Astrocyte (in vitro differentiated cells and primary cell): ENCODE results near the gene PNO1. TPM values are rescaled to one million over a fixed set of nuclear protein-coding genes. Genes with fewer than 3 reads are reported as not detected.

Experiments
- DNase-seq: peaks from one replicate; pipeline ENCODE4 v3.0.0-alpha.2; 2010; ENCODE audit warnings: low read depth
- FAIRE-seq: peaks from 2 replicates; lab custom pipeline; 2011; peaks lifted over from hg19 to GRCh38; lab: Jason Lieb, UNC
- H2AFZ ChIP-seq: 2 replicates; pipeline ENCODE4 v1.6.0; 2012; ENCODE audit warnings: low read depth, low read length, inconsistent platforms
- H3K27ac ChIP-seq: 2 replicates; pipeline ENCODE4 v1.5.1; 2011; ENCODE audit warnings: low read depth, low read length, inconsistent platforms
- H3K27me3 ChIP-seq: 2 replicates; pipeline ENCODE4 v1.6.0; 2011; ENCODE audit warnings: low read length, inconsistent platforms; ENCODE audit not compliant: insufficient read depth
- H3K36me3 ChIP-seq: 2 replicates; pipeline ENCODE4 v1.5.1; 2011; ENCODE audit warnings: low read length, inconsistent platforms; ENCODE audit not compliant: insufficient read depth
- H3K4me1 ChIP-seq: 2 replicates; pipeline ENCODE4 v1.5.1; 2011; ENCODE audit warnings: low read length, inconsistent platforms; ENCODE audit not compliant: insufficient read depth
- H3K4me2 ChIP-seq: 2 replicates; pipeline ENCODE4 v1.6.0; 2012; ENCODE audit warnings: low read length, inconsistent platforms
- H3K4me3 ChIP-seq: 2 replicates; pipeline ENCODE4 v1.5.1; 2011; ENCODE audit warnings: low read depth, mild to moderate bottlenecking, low read length, inconsistent platforms; ENCODE audit not compliant: insufficient read depth
- H3K79me2 ChIP-seq: 2 replicates; pipeline ENCODE4 v1.6.0; 2012; ENCODE audit warnings: mild to moderate bottlenecking, low read length, inconsistent platforms; ENCODE audit not compliant: insufficient read depth
- H3K9ac ChIP-seq: 2 replicates; pipeline ENCODE4 v1.6.0; 2012; ENCODE audit warnings: mild to moderate bottlenecking, low read length, inconsistent platforms
- H3K9me3 ChIP-seq: 2 replicates; pipeline ENCODE4 v1.5.1; 2012; ENCODE audit warnings: low read depth, mild to moderate bottlenecking, low read length, inconsistent platforms; ENCODE audit not compliant: insufficient read depth
- H4K20me1 ChIP-seq: 2 replicates; pipeline ENCODE4 v1.6.0; 2012; ENCODE audit warnings: low read length, inconsistent platforms; ENCODE audit not compliant: insufficient read depth
- H3K27ac Mint-ChIP-seq: one replicate; pipeline ENCODE4 v1.8.0; 2021; ENCODE audit warnings: mild to moderate bottlenecking, mixed read lengths; ENCODE audit not compliant: unreplicated experiment
- H3K27me3 Mint-ChIP-seq: one replicate; pipeline ENCODE4 v1.8.0; 2021; ENCODE audit warnings: low read depth, mixed read lengths; ENCODE audit not compliant: unreplicated experiment
- H3K36me3 Mint-ChIP-seq: one replicate; pipeline ENCODE4 v1.8.0; 2021; ENCODE audit warnings: low read depth, mixed read lengths; ENCODE audit not compliant: unreplicated experiment
- H3K4me1 Mint-ChIP-seq: one replicate; pipeline ENCODE4 v1.8.0; 2021; ENCODE audit warnings: low read depth, mixed read lengths; ENCODE audit not compliant: unreplicated experiment
- H3K4me3 Mint-ChIP-seq: one replicate; pipeline ENCODE4 v1.8.0; 2021; ENCODE audit warnings: mild to moderate bottlenecking, moderate library complexity, mixed read lengths; ENCODE audit not compliant: unreplicated experiment
- H3K9me3 Mint-ChIP-seq: one replicate; pipeline ENCODE4 v1.8.0; 2021; ENCODE audit warnings: mild to moderate bottlenecking, mixed read lengths; ENCODE audit not compliant: unreplicated experiment
- CTCF ChIP-seq: IDR thresholded peaks from 2 replicates; pipeline ENCODE4 v1.5.1; 2011; ENCODE audit warnings: low read depth, mild to moderate bottlenecking, inconsistent platforms, low read length, moderate library complexity; ENCODE audit not compliant: insufficient read depth
- EZH2 ChIP-seq: IDR thresholded peaks from 2 replicates; pipeline ENCODE4 v1.6.1; 2012; ENCODE audit warnings: mild to moderate bottlenecking, low read length, inconsistent platforms; ENCODE audit not compliant: insufficient read depth
- total RNA-seq: library from RNA; stranded (reverse); gene quantifications from 2 replicates; pipeline ENCODE4 v1.2.1, GENCODE V29; 2021

Gene PNO1
- total RNA-seq, 1 donor from 2014 or later: 26.8 TPM

GRCh38 chr2:68190991-68191731, 33.5 kb downstream of the PNO1 start:
- H3K4me1 ChIP-seq: peaks cover 15% of the 10 kb centered on the region
- TF ChIP-seq CTCF (no peak), EZH2 (no peak)
- FAIRE-seq: peak; percentile 5
- no peaks in the 10 kb centered on the region for H3K36me3 Mint-ChIP-seq
- no peaks in the 10 kb centered on the region for H3K9me3 ChIP-seq
- H2AFZ ChIP-seq: no peak overlapping the region
- no peaks in the 10 kb centered on the region for H3K9me3 Mint-ChIP-seq
- peaks cover 27% of the 10 kb centered on the region for H3K4me1 Mint-ChIP-seq
- no peaks in the 10 kb centered on the region for H3K27me3 Mint-ChIP-seq
- H3K79me2 ChIP-seq: peaks cover 94% of the 10 kb centered on the region
- peak overlapping the region; percentile 18 for H3K4me2 ChIP-seq
- H3K27me3 ChIP-seq: no peaks in the 10 kb centered on the region
- H3K27ac Mint-ChIP-seq: no peak overlapping the region
- peak; percentile 73 for DNase-seq
- H3K36me3 ChIP-seq: peaks cover under 1% of the 10 kb centered on the region
- H3K4me3 Mint-ChIP-seq: no peak overlapping the region
- H3K27ac ChIP-seq: peak overlapping the region; percentile 41
- H3K9ac ChIP-seq: peak overlapping the region; percentile 10
- peaks cover 68% of the 10 kb centered on the region for H4K20me1 ChIP-seq
- no peak overlapping the region for H3K4me3 ChIP-seq

DNA sequence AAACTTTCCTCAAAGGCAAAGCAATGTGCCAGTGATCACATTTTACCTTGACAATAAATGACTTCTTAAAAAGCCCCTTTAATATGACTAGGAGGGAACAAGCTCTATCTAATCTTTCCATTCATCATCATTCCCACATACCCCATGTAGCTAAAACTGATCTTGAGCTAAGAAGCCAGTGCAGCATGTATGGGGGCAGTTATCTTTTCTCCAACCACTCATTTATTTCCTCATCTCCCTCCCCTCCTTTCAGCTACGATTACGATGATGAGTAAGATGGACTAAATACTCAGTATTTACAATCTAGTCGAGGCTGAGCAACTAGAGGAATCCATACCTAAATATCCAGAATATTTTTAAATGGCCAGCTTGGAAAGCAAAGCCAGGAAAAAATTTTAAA, 35.5 kb downstream of the PNO1 start:
- Histone ChIP-seq H4K20me1 (peaks cover 70% of the 10 kb centered on the region), H3K4me3 (no peak overlapping the region), H2AFZ (no peak overlapping the region), H3K4me1 (peaks cover 15% of the 10 kb centered on the region), H3K9ac (peak overlapping the region; percentile 2), H3K27me3 (no peaks in the 10 kb centered on the region), H3K79me2 (peaks cover 97% of the 10 kb centered on the region), H3K36me3 (no peaks in the 10 kb centered on the region), H3K27ac (peak overlapping the region; percentile 37), H3K4me2 (peak overlapping the region; percentile 35), H3K9me3 (no peaks in the 10 kb centered on the region)
- no peak for FAIRE-seq
- Mint-ChIP-seq H3K27me3 (no peaks in the 10 kb centered on the region), H3K27ac (no peak overlapping the region), H3K9me3 (no peaks in the 10 kb centered on the region), H3K36me3 (no peaks in the 10 kb centered on the region), H3K4me1 (peaks cover 27% of the 10 kb centered on the region), H3K4me3 (no peak overlapping the region)
- peak; percentile 16 for DNase-seq
- no peak for TF ChIP-seq CTCF
- TF ChIP-seq EZH2: no peak

DNA sequence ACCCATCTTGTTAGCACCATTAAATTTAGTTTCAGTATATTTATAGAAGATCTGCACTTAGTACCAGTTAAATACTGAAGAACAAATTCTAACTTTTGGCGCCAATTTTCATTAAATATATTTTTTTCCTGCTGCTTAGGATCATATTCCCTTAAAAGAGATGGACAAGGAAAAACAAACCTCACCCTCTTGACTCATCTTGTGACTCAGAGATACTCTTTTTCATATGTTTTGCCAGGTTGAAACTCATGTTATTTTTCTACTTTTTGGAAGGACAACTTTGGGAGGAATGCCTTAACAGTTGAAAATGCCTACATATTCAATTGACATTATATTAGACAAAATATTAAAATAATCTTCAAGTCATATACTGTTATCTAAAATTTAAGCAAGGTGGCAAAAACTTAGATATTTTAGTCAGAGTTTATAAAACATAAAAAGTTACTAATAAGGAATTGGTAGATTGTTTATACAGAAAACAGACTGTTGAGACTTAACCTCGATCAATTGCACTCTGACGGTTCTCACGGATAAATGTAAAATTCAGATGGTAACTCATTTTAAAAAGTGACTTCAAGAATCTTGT, 36.2 kb downstream of the PNO1 start:
- Histone ChIP-seq H3K36me3 (no peaks in the 10 kb centered on the region), H3K9me3 (no peaks in the 10 kb centered on the region), H3K4me1 (peaks cover 15% of the 10 kb centered on the region), H3K4me3 (no peak overlapping the region), H4K20me1 (peaks cover 68% of the 10 kb centered on the region), H2AFZ (no peak overlapping the region), H3K79me2 (peaks cover 97% of the 10 kb centered on the region), H3K27ac (peak overlapping the region; percentile 41), H3K4me2 (peak overlapping the region; percentile 35), H3K27me3 (no peaks in the 10 kb centered on the region), H3K9ac (no peak overlapping the region)
- no peak for TF ChIP-seq CTCF
- no peak for TF ChIP-seq EZH2
- no peaks in the 10 kb centered on the region for H3K9me3 Mint-ChIP-seq
- peak; percentile 60 for DNase-seq
- H3K27me3 Mint-ChIP-seq: no peaks in the 10 kb centered on the region
- no peak for FAIRE-seq
- H3K4me1 Mint-ChIP-seq: peaks cover 27% of the 10 kb centered on the region
- no peak overlapping the region for H3K4me3 Mint-ChIP-seq
- no peaks in the 10 kb centered on the region for H3K36me3 Mint-ChIP-seq
- peak overlapping the region; percentile 26 for H3K27ac Mint-ChIP-seq
